CD14-positive monocyte (primary cell): ENCODE results near the gene CELF4. TPM values are rescaled to one million over a fixed set of nuclear protein-coding genes. Genes with fewer than 3 reads are reported as not detected.

Experiments used
- DNase-seq, 3 donors: peaks; one replicate each; pipeline ENCODE4 v3.0.0-alpha.2; 2011 to 2022
- H2AFZ ChIP-seq: 2 replicates; pipeline ENCODE4 v1.6.0; 2012; ENCODE audit warnings: mild to moderate bottlenecking, low read depth, low read length, inconsistent platforms; ENCODE audit not compliant: insufficient read depth, poor library complexity, severe bottlenecking
- H3K27ac ChIP-seq, 2 donors: 1 replicate in 1 of 2; 2 replicates in 1 of 2; pipeline ENCODE4 v1.5.1; 2012 to 2013; ENCODE audit warnings: low read length in 2 of 2, control low read depth in 1 of 2, inconsistent platforms in 1 of 2, low read depth in 1 of 2, mild to moderate bottlenecking in 1 of 2
- H3K27me3 ChIP-seq, 2 donors: one replicate each; pipeline versions ENCODE4 v1.6.0 to v1.6.1; 2011 to 2013; ENCODE audit warnings: low read length in 2 of 2; ENCODE audit not compliant: control insufficient read depth in 2 of 2, insufficient read depth in 2 of 2
- H3K36me3 ChIP-seq, 2 donors: replicated peaks in 1 of 2; 1 replicate in 1 of 2; 2 replicates in 1 of 2; pipeline versions ENCODE4 v1.5.1 to v1.6.1; 2012 to 2013; ENCODE audit warnings: low read length in 2 of 2, control low read depth in 1 of 2, inconsistent platforms in 1 of 2, mild to moderate bottlenecking in 1 of 2; ENCODE audit not compliant: insufficient read depth in 2 of 2, control insufficient read depth in 1 of 2
- H3K4me1 ChIP-seq, 2 donors: 1 replicate in 1 of 2; 2 replicates in 1 of 2; pipeline versions ENCODE4 v1.5.1 to v1.6.1; 2012 to 2013; ENCODE audit warnings: low read length in 2 of 2, control low read depth in 1 of 2, inconsistent platforms in 1 of 2, mild to moderate bottlenecking in 1 of 2, moderate library complexity in 1 of 2; ENCODE audit not compliant: insufficient read depth in 2 of 2, control insufficient read depth in 1 of 2
- H3K4me2 ChIP-seq: replicated peaks from 2 replicates; pipeline ENCODE3; 2012; ENCODE audit warnings: low read length, moderate library complexity, mild to moderate bottlenecking; ENCODE audit not compliant: poor library complexity, severe bottlenecking; ENCODE audit errors: extremely low read depth
- H3K4me3 ChIP-seq, 3 experiments: fragments of 200-600 bp in 1 of 3; sonication (generic) in 1 of 3; replicated peaks in 1 of 3; 1 replicate in 2 of 3; 2 replicates in 1 of 3; pipeline ENCODE4 v1.5.1; 2011 to 2013; ENCODE audit warnings: low read length in 3 of 3, mild to moderate bottlenecking in 3 of 3, control low read depth in 2 of 3, low read depth in 2 of 3, inconsistent platforms in 1 of 3, moderate library complexity in 1 of 3
- H3K79me2 ChIP-seq: 2 replicates; pipeline ENCODE4 v1.6.0; 2012; ENCODE audit warnings: mild to moderate bottlenecking, control low read depth, inconsistent platforms, low read length, moderate library complexity; ENCODE audit not compliant: insufficient read depth
- H3K9ac ChIP-seq: 2 replicates; pipeline ENCODE4 v1.6.0; 2017; ENCODE audit warnings: low read length, mild to moderate bottlenecking; ENCODE audit not compliant: insufficient read depth, poor library complexity, severe bottlenecking
- H3K9me3 ChIP-seq, 2 donors: replicated peaks in 1 of 2; 1 replicate in 1 of 2; 2 replicates in 1 of 2; pipeline versions ENCODE4 v1.5.1 to v1.6.1; 2012 to 2013; ENCODE audit warnings: low read length in 2 of 2, control low read depth in 1 of 2; ENCODE audit not compliant: control insufficient read depth in 1 of 2, insufficient read depth in 1 of 2
- H4K20me1 ChIP-seq: 2 replicates; pipeline ENCODE4 v1.6.0; 2012; ENCODE audit warnings: mild to moderate bottlenecking, low read length, control low read depth, moderate library complexity; ENCODE audit not compliant: insufficient read depth
- H3K27ac Mint-ChIP-seq, 7 donors: one replicate each; pipeline ENCODE4 v1.8.0; 2020; ENCODE audit warnings: mild to moderate bottlenecking in 7 of 7, mixed read lengths in 7 of 7, moderate library complexity in 6 of 7, inconsistent platforms in 2 of 7
- H3K27me3 Mint-ChIP-seq, 3 donors: one replicate each; pipeline ENCODE4 v1.8.0; 2021 to 2022; ENCODE audit warnings: low read depth in 3 of 3, mild to moderate bottlenecking in 3 of 3, mixed read lengths in 3 of 3, moderate library complexity in 3 of 3, inconsistent platforms in 1 of 3
- H3K36me3 Mint-ChIP-seq, 2 donors: one replicate each; pipeline ENCODE4 v1.8.0; 2020; ENCODE audit warnings: mixed read lengths in 2 of 2, inconsistent platforms in 1 of 2, mild to moderate bottlenecking in 1 of 2
- H3K4me1 Mint-ChIP-seq: one replicate; pipeline ENCODE4 v1.8.0; 2020; ENCODE audit warnings: mild to moderate bottlenecking, mixed read lengths
- H3K4me3 Mint-ChIP-seq, 2 donors: one replicate each; pipeline ENCODE4 v1.8.0; 2020; ENCODE audit warnings: mild to moderate bottlenecking in 2 of 2, mixed read lengths in 2 of 2, moderate library complexity in 1 of 2
- H3K9me3 Mint-ChIP-seq, 7 donors: one replicate each; pipeline ENCODE4 v1.8.0; 2020 to 2022; ENCODE audit warnings: mixed read lengths in 7 of 7, mild to moderate bottlenecking in 6 of 7, moderate library complexity in 6 of 7, inconsistent platforms in 2 of 7
- CTCF ChIP-seq: fragments of 200-600 bp; IDR thresholded peaks from one replicate; pipeline ENCODE4 v1.8.0; 2022; ENCODE audit warnings: antibody characterized with exemption, mild to moderate bottlenecking
- WGBS: methylation state at CpG from one replicate; pipeline ENCODE4 v1.1.5; 2013; ENCODE audit warnings: missing lambda C conversion rate; ENCODE audit not compliant: insufficient coverage; 5-methylcytosine and 5-hydroxymethylcytosine counted together
- intact Hi-C, 2 donors: fragments of 100-400 bp; cut with micrococcal nuclease; formaldehyde crosslinking; loops; one replicate each; pipeline versions ENCODE4 v1.15.0 to v1.15.1; 2023
- polyA plus RNA-seq, 3 donors: library from polyadenylated mRNA; depleted of rRNA in 1 of 3; unstranded in 2 of 3; stranded (reverse) in 1 of 3; fragments of 300-500 nt in 2 of 3; fragments of >200 nt in 1 of 3; fragmentation: Illumina TruSeq in 2 of 3; gene quantifications; 1 replicate in 2 of 3; 2 replicates in 1 of 3; pipeline ENCODE4 v1.2.3, GENCODE V29; 2012 to 2021

CELF4 gene
- polyA plus RNA-seq, 3 donors, result not detected

- Histone ChIP-seq H3K4me1 (no peaks in the 10 kb centered on the region), H2AFZ (no peak overlapping the region), H3K4me3 (no peak overlapping the region), H3K9me3 (peaks cover 4 to 10% of the 10 kb centered on the region in 2 donors), H3K79me2 (no peaks in the 10 kb centered on the region), H3K27me3 (peaks cover 40 to 53% of the 10 kb centered on the region in 2 donors), H3K4me2 (no peak overlapping the region), H3K36me3 (no peaks in the 10 kb centered on the region), H3K9ac (no peak overlapping the region), H4K20me1 (no peaks in the 10 kb centered on the region), H3K27ac (no peak overlapping the region)
- Mint-ChIP-seq H3K27me3 (peaks cover 38 to 47% (median 46%) of the 10 kb centered on the region in 3 donors), H3K9me3 (peaks cover 0 to 24% (median 9%) of the 10 kb centered on the region in 7 donors), H3K27ac (no peak overlapping the region), H3K4me1 (peaks cover 10% of the 10 kb centered on the region), H3K36me3 (peaks cover 0 to 3% of the 10 kb centered on the region in 2 donors), H3K4me3 (peak overlapping the region in 1 of 2 donors; percentile 31)
- intact Hi-C loops, result no loop called here
- WGBS, result no CpG with 5 or more reads among the region's 1 CpG
- no peak for DNase-seq
- TF ChIP-seq CTCF, result no peak
Measured at GRCh38 chr18:37561986-37562385, 3.6 kb downstream of the CELF4 start.

GRCh38 chr18:37560003-37560402 lies 5.6 kb downstream of the CELF4 start:
- Histone ChIP-seq H3K27me3 (peaks cover 29 to 36% of the 10 kb centered on the region in 2 donors), H3K36me3 (no peaks in the 10 kb centered on the region), H3K27ac (no peak overlapping the region), H4K20me1 (no peaks in the 10 kb centered on the region), H2AFZ (no peak overlapping the region), H3K79me2 (no peaks in the 10 kb centered on the region), H3K4me2 (no peak overlapping the region), H3K9me3 (peaks cover 0 to 7% of the 10 kb centered on the region in 2 donors), H3K4me1 (no peaks in the 10 kb centered on the region), H3K4me3 (no peak overlapping the region), H3K9ac (no peak overlapping the region)
- intact Hi-C loops, result no loop called here
- H3K4me1 Mint-ChIP-seq, result no peaks in the 10 kb centered on the region
- no peak for TF ChIP-seq CTCF
- peaks cover 21 to 33% (median 29%) of the 10 kb centered on the region in 3 donors for H3K27me3 Mint-ChIP-seq
- no peak overlapping the region for H3K4me3 Mint-ChIP-seq
- peaks cover 0 to 10% (median 3%) of the 10 kb centered on the region in 7 donors for H3K9me3 Mint-ChIP-seq
- no peak for DNase-seq
- no CpG with 5 or more reads among the region's 2 CpGs for WGBS
- H3K27ac Mint-ChIP-seq, result no peak overlapping the region
- H3K36me3 Mint-ChIP-seq, result no peaks in the 10 kb centered on the region
